Globus pallidus (tissue), 1 donor: ENCODE results near the gene SLC9A5.
A peak's percentile ranks its signal among the peaks of the same experiment; 100 is the strongest.

Experiments
- DNase-seq: peaks from one replicate; pipeline ENCODE4 v3.0.0-alpha.2; 2015; ENCODE audit warnings: low spot score

Gene SLC9A5

DNA sequence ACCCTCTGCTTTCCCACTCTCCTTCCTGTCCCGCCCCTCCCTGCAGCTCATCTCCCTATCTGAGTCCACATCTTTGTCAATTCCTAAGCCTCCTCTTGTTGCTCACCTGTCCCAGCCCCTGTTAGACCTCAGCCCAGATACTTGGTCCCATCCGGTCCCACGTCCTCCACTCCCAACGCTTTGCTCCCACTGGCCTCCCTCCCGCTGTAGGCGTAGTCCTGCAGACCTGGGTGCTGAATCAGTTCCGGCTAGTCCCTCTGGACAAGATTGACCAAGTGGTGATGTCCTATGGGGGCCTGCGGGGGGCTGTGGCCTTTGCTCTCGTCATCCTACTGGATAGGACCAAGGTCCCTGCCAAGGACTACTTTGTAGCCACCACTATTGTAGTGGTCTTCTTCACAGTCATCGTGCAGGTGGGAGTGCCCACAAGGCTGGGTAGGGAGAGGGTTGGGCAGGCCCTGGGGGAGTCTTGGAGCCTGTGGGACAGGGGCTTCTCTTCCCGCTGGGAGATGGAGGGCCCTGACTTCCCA is 8.0 kb downstream of the SLC9A5 start:
- no peak for DNase-seq

DNA sequence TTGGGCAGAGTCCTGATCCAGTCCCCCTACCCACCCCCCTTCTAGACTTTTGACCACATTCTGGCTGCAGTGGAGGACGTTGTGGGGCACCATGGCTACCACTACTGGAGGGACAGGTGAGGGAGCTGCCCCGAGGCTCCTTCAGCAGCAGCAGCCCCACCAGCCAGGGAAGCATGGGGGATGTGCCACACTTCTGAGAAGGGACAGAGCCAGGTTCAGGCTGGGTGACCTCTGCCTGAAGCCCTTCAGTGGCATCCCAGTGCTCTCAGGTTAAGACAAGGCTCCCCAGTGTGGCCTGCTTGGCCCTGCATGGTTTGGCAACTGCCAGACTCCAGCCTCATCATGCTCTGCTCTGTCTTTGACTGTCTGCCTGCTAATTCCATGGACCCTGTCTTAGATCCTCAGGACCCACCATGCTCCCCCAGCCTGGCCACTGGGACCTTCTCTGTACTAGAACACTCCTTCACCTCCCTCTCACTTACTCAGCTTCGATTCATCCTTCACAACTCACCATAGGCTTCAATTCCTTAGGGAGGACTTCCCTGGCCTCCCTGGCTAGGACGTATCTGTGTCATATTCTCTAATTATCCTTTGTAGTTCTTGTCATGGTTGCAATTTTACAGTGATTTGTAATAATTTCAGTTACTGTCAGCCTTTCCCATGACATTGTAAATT is 8.8 kb downstream of the SLC9A5 start:
- no peak for DNase-seq

DNA sequence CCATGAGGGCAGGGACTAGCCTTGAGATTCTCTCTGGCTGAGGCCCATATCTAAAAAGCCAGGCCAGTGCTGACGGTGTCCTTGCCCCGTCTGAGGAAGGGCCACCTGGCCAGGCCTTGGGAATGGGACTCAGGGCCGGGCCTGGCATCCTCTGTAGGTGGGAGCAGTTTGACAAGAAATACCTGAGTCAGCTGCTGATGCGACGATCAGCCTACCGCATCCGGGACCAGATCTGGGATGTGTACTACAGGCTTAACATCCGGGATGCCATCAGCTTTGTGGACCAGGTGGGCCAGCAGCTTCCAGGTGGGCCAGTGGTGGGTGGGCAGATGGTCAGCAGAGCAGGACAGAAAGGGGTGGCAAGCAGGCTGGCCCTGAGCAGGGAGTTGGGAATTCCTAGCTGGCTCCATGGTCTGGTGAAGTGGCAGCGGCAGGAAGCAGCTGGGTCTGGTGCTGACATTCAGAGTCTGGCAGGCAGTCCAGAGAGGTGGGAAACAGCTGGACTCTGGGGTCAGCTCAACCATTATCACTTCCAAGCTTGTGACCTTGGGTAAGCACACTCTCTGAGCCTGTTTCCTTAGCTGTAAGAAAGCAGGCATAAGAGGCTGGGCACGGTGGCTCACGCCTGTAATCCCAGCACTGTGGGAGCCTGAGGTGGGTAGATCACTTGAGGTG is 9.5 kb downstream of the SLC9A5 start:
- no peak for DNase-seq

DNA sequence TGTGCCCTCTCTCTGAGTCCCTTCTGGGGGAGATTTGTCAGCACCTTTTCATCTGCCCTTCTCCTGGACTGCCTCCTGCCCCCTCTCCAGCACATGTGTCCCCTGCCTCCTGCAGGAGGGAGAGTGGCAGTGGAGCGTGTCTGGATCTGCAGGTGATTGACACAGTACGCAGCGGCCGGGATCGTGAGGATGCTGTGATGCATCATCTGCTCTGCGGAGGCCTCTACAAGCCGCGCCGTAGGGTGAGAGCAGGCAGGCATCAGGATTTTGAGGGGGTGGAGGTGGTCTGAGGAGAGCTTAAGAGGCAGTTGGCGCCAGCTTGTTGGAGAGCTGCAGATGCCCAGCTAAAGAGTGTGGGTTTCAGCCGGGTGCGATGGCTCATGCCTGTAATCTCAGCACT is 10.9 kb downstream of the SLC9A5 start:
- no peak for DNase-seq

DNA sequence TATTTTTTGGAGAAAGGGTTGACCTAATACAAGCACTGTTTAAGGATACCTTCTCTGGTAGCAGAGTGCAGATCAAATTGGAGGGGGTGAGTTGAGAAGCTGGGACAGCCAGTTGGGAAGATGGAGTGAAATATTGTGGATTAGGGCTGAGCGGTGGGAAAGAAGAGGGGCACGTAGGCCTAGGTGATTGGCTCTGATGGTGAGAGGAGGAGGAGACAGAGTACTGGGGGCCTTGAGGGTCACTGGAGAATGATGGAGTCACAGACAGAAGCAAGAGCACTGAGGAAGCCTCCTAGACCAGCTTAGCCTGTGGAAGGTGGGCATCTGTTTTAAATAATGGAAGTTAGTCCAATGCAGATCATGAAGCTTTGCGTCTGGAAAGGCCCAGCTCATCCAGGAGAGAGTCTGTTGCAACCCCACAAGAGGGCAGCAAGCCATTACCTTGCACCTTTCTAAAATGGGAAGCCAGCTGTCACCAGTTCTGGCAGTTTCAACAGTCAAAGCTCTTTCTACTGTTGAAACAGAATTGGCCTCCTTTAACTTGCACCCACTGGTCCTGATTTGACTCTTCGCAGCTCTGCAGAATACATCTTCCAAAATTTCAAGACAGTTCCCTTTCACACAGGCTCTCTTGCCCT is 11.8 kb downstream of the SLC9A5 start:
- no peak for DNase-seq

DNA sequence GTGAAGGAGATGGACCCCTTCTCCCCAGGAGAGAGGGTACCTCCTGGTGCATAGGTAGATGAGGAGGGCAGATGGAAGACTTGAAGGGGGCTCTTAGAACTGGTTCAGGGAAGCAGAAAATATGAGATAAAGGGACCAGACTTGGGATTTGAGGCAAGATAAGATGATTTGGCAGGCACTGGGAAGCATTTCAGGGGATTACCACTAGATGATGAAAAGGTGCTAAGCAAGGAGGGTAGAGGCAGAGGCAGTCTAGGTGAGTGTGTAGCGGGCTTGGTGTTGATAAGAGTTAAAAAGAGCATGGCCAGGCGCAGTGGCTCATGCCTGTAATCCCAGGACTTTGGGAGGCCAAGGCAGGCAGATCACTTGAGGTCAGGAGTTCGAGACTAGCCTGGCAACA is 14.4 kb downstream of the SLC9A5 start:
- DNase-seq, result no peak

DNA sequence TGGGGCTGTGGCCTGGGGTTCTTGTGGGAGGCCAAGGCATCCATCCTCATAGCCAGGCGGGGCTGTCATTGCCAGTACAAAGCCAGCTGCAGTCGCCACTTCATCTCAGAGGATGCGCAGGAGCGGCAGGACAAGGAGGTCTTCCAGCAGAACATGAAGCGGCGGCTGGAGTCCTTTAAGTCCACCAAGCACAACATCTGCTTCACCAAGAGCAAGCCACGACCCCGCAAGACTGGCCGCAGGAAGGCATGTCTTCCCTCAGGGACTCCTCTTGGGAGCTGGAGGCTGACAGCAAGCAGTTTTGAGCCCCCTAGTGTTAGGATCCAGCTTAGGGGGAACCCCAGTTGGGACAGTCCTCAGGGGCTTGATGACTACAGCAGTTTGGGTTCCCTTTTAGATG is 15.5 kb downstream of the SLC9A5 start:
- DNase-seq, result no peak

DNA sequence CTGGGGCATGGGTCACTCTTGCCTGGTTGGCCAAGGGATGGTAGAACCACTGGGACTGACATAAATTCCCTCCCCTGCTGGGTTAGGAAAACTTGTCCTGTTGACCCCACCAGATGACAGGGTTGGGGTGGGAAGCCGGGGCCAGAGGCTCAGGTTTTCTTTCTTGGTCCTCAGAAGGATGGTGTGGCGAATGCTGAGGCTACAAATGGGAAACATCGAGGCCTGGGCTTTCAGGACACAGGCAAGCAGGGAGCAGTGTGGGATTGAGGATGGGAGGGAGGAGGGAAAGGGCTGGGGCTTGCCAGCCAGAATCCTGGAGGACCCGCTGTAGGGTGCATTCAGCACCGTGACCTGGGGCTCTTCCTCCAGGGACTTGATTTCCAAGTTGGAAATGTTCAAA is 16.1 kb downstream of the SLC9A5 start:
- DNase-seq, result no peak

DNA sequence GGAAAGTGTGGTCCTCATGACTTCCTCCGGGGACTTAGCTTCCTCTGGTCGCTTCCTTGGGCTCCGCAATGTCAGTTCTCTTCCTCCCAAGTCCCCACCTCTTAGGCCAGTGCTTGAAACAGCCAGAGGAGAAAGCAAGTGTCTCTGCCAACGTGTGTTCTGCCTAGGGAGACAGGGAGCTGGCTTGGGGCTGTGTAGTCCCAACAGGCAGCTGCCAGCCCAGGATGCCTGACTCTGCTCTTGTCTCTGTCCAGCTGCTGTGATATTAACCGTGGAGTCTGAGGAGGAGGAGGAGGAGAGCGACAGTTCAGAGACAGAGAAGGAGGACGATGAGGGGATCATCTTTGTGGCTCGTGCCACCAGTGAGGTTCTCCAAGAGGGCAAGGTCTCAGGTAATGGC is 17.1 kb downstream of the SLC9A5 start:
- DNase-seq, result no peak

DNA sequence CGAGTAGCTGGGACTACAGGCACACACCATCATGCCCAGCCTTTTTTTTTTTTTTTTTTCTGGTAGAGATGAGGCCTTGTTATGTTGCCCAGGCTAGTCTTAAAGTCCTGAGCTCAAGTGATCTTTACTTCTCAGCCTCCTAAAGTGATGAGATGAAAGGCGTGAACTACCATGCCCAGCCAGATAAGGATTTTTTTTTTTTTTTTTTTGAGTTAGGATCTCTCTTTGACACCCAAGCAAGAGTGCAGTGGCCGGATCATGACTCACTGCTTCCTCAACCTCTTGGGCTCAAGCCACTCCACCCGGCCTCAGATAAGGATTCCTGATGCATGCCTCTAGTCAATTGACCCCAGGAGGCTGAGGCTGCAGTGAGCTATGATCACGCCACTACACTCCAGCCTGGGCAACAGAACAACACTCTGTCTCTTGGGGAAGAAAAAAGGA is 19.4 kb downstream of the SLC9A5 start:
- DNase-seq, result no peak

DNA sequence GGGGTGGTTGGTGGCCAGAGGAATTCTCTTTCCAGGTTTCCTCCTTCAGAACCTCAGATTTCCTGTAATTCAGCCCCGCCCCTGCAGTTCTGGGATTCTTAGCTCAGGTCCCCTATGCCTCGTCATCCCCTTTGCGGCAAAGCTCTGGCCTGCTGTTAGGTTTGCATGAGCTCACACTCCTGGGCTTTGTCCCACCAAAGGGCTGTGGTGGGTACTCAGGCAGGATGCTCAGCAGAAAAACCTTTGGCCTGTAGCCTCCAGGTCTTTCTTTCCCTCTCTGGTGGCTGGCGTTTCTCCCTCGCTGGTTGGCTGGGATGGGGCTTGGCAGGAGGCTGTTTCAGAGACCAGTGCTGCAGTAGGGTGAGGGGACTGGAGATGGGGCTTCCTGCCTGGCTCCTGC is 21.0 kb downstream of the SLC9A5 start:
- no peak for DNase-seq

DNA sequence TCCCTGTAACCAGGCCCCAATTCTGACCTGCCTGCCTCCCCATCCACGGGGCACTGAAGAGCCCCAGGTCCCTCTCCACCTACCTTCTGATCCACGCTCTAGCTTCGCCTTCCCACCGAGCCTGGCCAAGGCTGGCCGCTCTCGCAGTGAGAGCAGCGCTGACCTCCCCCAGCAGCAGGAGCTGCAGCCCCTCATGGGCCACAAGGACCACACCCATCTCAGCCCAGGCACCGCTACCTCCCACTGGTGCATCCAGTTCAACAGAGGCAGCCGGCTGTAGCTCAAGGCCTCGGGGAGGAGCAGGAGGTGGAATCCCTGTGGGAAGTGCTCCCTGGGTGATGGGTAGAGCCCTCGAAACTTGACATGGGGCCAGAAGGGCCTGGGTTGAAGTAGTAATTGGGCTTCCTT is 22.2 kb downstream of the SLC9A5 start:
- DNase-seq, result no peak

DNA sequence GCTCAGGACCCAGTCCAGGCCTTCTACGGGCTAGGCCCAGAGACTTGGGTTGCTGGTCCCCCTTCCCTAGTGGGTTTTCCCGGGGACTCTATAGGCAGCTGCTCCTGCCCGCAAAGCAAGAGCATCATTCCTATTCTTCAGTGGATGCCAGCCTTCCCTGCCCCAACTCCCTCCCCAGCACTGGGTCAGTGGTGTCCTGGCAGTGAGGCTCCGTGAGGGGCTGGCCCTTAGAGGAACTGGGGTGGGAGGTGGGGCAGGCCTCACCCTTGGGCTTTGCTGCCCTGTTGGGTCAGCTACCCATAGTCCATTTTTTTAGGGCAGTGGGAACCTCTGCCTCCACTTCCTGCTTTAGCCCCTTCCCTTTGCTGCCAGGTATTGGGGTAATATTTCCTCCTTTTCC is 22.7 kb downstream of the SLC9A5 start:
- no peak for DNase-seq

DNA sequence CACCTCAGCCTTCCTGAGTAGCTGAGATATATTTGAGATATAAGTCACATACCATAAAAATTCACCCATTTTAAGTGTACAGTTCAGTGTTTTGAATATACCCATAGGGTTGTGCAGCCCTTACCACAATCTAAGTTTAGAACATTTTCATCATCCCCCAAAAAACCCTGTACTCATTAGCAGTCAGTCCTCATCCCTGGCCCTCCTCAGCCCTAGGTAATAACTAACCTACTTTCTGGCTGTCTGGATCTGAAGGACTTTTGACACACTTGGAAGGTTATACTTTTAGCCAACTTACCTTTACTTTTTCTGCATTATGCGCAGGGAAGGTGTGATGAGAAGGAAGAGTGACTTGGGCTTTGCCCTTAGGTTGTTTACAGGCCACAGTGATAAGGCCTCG is 26.5 kb downstream of the SLC9A5 start:
- DNase-seq, result no peak

DNA sequence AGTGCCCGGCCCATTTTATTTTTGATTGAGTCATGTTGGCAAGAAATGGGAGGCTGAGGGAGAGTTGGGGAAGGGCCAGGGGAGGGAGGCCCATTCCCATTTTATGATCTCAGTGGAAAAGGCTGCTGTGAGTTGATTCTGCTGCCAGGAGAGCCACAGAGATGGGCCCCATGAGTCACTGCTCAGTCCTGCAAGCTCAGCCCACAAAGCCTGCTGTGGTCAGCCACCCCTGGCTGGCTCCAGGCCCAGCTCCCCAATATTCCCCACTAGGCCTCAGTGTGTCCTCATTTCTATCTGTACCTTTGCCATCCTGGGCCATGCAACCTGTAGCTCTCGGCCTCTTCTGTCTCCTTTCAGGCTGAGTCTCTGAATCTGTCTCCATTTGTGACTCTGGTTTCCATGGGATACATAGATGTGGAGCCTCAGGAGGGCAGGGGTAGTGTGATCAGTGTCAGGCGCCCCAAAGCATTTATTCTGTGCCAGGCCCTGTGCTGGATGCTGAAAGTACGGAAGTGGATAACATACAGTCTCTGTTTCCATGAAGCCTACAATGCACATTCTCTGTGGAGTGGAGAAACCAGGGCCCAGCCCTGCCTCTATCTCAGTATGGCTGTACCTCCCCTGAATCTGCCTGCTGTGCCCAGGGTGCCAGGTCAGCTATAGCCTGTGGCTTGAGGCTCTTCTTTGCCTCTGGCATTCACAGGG is 28.7 kb downstream of the SLC9A5 start:
- no peak for DNase-seq

DNA sequence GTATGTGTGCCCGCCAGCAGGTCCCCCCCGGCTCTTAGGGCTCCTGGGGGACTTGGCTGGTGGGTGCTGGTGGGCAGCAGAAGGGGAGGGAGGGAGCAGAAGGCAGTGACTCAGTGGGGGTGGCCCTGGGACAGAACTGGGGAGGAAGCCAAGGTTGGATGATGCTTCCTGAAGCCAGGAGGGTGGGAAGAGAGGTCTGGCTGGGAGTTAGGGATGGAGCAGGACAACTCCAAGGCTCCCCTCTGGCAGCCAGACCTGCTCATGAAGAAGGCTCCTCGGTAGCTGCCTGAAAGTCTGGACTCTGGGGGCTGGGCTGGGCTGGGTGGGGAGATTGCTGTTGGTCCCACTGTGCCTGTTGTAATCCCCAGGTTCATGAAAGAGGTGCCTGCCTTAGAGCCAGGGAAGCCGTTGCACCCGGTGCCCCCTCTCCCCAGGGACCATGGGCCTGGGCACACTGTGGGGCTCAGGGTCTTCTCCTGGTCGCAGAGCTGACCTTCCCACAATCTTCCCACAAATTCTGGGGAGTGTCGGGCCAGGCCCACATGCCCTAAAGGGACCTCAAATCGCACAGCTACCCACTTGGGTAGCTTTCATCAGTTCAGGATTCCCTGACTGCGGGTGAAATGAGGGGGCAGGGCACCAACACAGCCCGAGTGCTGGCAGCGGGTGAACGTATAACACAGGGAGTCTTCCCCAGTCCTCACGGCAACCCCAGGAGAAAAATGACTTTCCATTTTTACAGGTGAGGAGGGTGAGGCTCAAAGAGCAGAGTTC is 29.4 kb downstream of the SLC9A5 start:
- DNase-seq, result no peak

DNA sequence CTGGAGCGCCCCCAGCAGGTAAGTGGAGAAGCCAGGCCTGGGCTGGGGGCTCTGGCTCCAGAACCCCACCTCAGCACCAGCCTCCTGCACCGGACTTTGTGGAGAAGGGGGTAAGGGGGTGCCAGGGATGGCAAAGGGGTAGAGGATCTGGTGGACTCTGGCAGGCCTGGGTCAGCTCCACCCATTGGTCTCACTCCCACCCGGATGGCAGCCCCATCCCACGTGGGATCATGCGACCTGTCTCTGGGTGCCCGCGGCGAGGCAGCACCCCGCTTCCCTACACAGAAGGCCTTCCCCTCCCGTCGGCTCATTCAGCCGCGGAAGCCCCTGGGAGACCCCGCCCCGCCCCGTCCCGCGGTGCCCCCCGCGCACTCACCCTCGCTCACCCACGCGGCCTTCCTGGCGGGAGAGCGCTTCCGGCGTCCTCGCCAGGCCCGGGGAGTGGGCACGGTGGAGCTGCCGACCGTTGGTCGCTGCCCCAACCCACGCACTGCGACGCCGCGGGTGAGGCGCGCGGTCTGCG is 30.1 kb downstream of the SLC9A5 start:
- no peak for DNase-seq

DNA sequence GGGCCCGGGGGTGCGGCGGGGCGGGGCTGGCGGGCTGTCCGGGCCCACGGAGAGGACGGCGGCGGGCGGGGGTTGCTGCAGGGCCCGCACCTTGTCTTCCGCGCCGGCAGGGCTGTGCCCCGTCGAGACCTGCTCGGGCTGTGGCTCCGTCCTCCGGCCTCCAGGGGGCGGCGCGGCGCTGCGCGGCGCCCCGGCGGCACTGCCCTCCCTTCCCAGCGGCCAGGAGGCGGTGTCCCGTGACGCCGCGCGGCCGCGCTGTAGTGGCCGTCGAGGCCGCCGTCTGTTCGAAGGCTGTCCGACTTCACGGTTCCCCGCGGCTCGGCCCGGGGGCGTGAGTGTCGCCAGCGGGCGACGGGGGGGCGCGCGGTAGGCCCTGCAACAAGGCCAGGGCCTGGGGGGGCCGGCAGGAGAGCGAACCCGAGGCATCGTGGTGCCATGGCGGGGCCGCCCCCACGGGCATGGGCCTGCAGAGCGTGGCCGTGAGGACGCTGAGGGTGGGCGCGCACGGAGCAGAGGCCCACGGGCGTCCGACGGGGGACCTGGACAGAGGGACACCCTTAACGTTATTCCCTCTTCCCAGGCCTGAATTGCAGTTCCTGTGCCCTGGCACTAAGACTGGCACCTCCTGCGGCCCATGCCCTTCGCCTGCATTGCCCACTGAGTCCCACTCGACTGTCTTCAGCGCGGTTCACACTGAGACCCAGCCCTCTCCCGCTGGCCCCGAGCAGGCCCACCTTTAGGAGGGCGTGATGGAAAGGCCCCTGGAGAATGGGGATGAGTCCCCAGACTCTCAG is 30.7 kb downstream of the SLC9A5 start, which contains the start of gene PLEKHG4:
PLEKHG4 (plus strand) TSS at position 237 of the 794 bp plus-strand sequence; CDS start at position 750, 513 bp downstream.
- peak; percentile 34 for DNase-seq

DNA sequence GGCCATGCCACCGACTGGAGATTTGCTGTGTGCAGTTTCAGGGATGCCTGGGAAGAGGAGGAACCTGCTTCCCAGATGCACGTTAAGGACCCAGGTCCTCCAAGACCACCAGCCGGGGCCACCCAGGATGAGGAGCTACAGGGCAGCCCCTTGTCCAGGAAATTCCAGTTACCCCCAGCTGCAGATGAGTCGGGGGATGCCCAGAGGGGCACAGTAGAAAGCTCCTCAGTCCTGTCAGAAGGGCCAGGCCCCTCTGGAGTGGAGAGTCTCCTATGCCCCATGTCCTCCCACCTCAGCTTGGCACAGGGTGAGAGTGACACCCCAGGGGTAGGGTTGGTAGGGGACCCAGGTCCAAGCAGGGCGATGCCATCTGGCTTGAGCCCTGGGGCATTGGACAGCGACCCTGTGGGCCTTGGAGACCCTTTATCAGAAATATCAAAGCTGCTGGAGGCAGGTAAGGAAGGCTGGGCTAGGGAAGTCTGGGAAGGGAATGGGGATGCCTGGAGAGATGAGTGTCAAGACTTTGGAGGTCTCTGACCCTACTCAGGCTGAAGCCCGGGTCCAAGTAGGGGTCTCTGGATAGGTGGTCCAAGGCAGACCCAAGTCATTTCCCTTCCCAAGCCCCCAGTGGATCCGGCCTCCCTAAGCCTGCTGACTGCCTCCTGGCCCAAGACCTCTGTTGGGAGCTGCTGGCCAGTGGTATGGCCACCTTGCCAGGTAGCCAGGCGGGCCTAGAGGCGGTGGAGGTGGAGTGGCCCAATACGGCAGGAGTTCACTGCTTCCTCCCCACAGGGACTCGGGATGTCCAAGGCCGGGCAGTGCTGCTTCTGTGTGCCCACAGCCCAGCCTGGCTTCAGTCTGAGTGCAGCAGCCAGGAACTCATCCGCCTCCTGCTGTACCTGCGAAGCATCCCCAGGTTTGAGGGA is 31.6 kb downstream of the SLC9A5 start:
- DNase-seq, result no peak
